COLO668 (cell line): ENCODE results near the gene HYAL2.
"Not testable (repeated sequence)": the region's sequence is repeated elsewhere in the genome, so short reads cannot be mapped to it uniquely, and the experiment has no call there.

Source experiments
- DNase-seq: peaks from one replicate; lab custom pipeline; 2025; ENCODE audit not compliant: unreplicated experiment; lab: John Stamatoyannopoulos, UW

Gene HYAL2

DNA sequence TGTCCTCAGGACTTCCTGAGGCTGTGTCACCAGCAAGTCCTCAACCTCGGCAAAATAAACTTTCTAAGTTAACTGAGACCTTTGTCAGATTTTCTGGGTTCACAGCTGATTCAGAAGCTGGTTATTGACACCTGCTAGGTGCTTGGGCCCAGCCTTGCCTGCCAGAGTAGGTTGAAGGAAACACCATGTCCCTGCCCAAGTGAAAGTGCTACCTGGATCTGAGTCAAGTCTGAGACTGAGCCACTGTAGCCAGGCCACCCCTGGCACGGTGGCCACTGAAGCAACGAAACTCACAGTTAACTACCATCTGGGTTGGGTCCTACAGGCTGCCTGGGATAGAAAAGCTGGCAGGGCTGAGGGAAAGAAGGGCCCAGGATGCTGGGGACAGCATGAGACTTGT, 8.2 kb downstream of the HYAL2 start:
- no peak for DNase-seq

DNA sequence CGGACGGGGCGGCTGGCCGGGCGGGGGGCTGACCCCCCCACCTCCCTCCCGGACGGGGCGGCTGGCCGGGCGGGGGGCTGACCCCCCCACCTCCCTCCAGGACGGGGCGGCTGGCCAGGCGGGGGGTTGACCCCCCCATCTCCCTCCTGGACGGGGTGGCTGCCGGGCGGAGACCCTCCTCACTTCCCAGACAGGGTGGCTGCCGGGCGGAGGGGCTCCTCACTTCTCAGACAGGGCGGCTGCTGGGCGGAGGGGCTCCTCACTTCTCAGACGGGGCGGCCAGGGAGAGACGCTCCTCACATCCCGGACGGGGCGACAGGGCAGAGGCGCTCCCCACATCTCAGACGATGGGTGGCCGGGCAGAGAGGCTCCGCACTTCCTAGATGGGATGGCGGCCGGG, 10.5 kb downstream of the HYAL2 start:
- not testable (repeated sequence) for DNase-seq

DNA sequence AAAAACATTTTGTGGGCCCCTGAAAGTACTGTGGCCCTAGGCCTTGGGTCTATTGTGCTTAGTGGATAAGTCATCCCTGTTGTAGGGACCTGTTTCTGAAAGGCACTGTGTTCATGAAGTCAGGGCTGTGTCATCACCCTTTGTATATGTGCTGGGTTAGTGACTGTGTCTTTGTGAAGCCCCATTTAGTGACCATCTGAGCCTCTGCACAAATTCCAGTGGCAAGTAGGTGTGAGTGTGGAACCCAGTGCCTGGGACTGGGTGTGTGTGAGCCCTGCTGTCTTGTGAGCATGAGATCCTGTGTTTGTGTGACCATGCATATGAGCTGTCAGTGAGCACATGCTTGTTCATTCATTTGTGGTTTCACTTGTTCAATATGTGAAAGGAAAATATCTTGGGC, 17.9 kb downstream of the HYAL2 start:
- DNase-seq = no peak

DNA sequence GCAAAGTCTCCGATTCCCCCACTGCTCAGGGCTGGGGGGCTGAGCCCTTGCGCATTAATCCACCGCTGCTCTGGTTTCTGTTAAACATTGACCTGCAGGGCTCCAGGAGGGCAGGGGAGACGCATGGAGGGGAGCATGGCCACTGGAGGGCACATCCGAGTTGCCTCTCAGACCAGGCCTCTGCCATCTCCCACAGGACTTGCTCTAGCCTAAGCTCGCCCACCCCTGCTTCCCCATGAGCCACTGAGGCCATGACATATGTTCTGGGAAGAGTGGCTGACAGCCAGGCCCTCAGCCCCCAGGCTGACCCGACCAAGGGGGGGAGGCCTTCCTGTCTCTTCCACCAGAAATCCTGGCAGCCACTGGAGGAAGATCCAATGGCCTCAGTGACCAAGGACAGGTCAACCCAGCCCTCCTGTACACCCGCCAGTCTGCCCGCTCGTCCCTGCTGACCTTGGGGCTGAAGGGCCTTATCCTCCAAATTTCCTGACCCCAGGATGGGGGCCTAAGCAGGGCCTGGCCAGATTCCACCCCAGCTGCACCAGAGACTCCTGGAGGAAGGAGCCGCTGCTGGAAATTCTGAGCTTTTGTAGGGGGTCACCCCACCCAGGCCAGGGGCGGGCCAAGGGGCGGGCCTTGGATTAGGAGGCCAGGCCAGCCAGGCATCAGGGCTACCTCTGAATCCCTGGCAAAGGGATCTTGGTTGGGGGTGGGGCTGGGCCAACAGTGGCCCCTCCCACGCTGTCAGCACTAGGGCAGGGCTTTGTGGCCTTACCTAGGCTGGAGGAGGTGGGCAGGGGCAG, 19.3 kb downstream of the HYAL2 start, which contains the start of gene HYAL1:
Gene HYAL1 (minus strand): TSS at position 562 of the 803 bp plus-strand sequence. CDS start 618 bp downstream, outside the sequence.
- no peak for DNase-seq

DNA sequence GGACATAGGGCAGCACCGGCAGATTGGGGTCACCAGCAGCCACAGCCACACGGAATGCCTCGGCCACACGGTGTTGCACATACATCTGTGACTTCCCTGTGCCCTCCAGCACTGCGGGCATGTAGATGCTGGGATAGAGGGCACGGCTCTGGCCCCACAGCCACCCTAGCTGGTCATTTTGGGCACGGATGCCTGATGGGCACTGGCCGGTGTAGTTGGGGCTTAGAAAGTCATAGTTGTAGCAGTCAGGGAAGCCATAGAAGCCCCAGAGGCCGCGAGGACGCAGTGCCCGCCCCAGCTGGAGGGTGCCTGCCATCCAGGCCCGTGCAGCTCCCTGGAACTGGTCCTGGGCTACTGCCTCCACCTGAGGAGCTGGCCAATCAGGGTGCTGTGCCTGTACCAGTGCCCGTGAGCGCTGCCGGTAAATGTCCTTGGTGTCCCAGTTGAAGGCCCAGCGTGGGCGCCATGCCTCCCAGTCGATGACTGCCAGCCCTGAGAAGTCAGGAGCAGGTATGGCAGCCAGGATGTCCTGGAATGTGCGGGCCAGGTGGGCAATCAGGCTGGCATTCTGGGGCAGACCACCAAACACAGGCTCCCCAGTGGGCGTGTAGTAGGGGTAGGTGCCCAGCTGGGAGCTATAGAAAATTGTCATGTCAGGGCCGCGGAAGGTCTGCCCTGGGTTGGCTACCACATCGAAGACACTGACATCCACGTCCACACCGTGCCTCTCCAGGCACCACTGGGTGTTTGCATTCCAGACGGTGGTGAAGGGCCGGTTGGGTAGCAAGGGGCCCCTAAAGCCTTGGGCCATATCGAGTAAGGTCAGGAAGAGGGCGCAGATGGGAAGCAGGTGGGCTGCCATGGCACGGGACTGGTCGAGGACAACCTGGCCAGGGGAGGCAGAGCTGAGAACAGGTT, 20.2 kb downstream of the HYAL2 start:
- no peak for DNase-seq

DNA sequence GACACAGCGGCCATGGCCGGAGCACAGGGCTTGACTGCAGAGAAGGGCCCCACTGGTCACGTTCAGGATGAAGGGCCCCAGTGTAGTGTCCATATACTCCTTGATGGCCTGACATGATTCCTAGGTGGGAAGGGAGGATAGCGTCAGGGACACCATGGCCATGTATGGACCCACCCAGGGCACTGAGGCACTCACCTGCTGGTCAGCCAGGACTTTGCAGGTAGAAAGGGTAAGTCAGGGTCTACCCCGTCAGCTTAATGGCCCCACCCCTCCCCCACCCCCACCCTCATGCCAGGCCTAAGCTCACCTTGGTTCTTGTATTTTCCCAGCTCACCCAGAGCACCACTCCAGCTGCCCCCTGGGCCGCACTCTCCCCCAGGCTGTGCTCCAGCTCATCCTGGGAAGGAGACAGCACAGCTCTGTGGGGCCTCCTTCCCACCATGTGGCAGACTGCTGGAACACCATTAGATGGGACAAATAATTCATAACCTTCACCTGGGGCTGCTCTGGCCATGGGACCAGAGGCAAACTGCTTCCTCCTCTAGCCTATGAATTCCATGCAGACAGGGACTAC, 21.8 kb downstream of the HYAL2 start:
- DNase-seq = no peak

DNA sequence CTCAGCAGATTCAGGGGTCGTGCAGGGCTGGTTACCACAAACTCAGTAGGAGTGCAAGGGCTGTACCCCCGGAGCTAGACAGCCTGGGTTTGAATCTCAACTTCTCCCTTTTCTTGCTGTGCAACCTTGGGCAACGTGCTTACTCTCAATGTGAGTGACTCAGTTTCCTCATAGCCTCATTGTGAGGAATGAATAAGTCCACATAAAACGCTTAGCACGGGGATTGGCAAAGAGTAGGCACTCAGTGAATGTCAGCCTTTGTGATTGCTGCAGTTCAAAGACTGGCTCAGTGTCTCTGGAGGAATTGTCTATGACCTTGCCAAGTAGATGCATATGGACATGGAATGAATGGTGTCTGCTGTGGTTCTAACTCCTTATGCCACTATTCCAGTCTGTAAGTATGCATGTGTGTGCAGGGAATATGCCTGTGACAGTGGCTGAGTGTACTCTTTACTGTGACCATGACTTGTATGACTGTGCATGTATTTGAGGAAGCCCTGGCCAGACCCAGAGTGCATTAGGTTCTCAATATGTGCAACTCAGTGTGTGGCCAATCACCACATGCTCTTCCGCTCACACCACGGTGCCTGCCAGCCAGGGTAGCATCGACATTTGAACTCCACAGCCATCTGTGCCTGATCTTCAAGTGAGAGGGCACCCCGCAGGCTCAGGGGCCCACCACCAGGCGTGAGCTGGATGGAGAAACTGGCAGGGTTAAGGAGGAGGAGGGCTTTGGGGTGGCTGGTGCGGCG, 22.4 kb downstream of the HYAL2 start:
- no peak for DNase-seq

DNA sequence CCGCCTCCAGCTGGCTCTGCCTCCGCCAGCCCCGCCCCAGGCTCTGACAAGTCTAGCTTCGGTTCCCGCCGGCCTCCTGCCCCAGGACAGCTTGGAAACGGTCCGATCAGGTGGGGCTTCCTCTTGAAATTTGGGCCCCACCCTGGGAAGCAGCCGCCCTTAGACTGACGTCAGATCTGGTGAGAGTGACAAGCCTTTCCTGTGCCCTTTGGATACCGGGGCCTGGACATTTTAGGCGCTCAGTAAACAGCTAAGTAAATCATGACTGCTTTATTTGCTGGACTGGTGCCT, 23.0 kb downstream of the HYAL2 start:
- DNase-seq = no peak

DNA sequence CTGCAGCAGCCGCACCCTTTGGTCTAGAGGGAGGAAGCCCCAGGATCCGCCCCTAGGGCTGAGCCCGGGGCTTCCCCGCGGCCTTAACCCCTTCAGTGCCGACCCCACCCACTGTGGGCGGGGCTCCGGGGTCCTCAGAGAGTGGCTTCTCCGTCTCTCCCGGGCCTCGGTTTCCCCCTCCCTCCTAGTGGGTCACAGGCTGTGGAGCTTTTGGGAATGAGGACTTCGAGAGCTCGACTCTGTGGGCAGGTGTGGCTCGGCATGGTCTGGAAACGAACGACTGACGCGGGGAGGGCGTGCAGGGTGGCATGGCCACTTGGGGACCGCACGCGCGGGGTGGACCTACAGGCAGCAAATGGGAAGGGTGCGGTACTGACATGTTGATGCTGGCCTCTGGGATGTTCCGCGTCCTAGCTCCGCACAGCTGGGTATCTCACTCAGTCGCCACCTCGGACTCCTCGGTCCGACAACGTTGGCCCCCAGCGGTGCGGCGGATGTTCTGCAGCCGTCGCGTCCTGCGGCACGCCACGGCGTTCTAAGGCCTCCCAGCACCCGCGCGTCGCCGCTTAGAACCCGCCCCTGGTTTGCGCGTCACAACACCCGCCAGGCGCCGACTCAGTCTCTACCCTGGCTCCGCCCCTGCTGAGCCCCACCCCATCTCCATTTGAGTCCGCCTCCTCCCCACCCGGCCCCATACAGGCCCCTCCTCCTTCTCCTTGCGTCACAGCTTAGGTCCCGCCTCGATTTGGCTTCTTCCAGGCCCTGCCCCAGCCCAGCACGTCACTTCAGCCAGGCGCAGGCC, 23.5 kb downstream of the HYAL2 start, which contains the start of the genes HYAL3 and NAA80:
Gene HYAL3 (minus strand): TSS at position 570 of the 802 bp plus-strand sequence. CDS start 3,803 bp downstream, outside the sequence.
Gene NAA80 (minus strand): TSS at position 570 of the 802 bp plus-strand sequence. CDS start 1,942 bp downstream, outside the sequence.
- peak; percentile 97 for DNase-seq

DNA sequence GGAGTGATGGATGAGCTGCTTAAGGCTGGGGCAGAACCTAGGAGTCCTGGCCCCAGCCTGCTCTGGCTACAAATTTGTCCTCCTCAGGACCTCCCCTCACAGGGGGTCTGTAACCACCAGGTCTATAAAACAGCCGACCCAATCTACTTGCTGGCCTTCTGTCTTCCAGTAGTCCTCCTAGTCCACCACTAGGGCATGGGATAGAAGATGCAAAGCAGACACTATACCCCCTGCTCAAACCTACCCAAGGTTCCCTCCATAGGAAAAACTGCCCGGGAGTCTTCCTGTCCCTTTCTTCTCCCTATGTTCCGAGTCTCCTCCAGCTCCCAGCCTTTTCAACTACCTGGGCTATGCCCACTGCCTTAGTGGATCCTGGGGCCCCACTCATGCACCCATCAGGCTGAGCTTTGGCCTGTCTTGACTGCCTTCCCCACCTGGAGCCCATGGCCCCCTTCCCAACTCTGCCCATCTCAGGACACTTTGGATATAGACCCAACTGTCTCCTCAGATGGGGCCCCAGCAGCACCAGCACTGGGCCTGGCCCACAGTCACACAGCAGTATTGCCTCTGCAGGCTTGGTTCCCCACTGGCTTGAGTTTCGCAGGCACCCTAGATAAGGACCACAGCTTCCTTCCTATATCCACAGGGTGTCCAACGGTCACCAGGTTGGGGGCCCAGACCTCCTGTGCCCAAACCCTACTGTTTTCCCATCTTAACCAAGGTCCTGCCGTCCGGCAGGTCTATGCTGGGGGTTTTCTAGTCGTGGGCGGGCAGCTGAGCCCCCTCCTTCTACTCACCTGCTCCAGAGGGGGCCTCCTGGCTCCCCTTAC, 24.4 kb downstream of the HYAL2 start:
- no peak for DNase-seq

DNA sequence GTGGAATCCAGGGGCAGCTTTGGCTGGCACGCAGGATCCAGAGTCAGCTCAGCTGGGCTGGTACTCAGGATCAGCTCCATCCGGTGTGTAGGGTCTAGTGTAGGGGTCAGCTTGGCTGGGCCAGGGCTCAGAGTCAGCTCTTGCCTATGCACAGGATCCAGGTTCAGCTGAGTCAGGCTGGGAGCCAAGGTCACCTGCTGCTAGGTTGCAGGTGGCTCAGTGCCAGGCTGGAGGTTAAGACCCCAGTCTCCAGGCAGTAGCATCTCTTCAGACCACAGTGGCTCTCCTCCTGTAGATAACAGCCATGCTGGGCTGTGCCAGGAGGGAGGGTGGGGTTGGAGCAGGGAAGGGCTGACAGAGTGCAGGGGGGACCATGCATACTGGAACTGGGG, 25.2 kb downstream of the HYAL2 start:
- no peak for DNase-seq

DNA sequence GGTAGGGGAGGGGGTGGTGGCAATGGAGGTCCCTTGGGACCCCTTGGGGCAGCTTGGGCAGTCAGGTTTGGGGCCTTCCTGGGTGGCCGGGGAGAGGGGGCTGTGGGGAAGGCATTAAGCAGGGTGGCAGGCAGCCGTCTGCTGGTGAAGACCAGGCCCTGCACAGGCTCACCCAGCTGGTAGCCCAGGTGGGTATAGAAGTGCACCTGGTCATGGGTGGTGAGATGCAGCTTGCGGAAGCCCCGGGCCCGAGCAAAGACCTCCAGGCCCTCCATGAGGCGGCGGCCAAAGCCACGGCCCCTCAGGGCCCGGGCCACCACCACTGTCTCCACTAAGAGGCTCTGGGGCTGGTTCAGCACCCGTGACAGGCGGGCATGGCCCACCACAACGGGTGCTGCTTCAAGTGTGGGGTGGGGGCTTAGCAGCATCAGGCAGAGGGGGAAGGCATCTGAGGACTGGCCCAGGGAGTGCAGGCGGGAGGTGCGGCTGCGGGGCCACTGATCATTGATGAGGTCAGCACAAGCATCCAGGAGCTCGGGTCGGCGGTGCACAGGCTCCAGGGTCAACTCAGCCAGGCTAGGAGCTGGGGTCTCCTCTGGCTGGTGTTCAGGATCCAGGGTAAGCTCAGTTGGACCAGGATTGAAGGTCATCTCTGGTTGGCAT, 25.7 kb downstream of the HYAL2 start:
- DNase-seq = no peak

DNA sequence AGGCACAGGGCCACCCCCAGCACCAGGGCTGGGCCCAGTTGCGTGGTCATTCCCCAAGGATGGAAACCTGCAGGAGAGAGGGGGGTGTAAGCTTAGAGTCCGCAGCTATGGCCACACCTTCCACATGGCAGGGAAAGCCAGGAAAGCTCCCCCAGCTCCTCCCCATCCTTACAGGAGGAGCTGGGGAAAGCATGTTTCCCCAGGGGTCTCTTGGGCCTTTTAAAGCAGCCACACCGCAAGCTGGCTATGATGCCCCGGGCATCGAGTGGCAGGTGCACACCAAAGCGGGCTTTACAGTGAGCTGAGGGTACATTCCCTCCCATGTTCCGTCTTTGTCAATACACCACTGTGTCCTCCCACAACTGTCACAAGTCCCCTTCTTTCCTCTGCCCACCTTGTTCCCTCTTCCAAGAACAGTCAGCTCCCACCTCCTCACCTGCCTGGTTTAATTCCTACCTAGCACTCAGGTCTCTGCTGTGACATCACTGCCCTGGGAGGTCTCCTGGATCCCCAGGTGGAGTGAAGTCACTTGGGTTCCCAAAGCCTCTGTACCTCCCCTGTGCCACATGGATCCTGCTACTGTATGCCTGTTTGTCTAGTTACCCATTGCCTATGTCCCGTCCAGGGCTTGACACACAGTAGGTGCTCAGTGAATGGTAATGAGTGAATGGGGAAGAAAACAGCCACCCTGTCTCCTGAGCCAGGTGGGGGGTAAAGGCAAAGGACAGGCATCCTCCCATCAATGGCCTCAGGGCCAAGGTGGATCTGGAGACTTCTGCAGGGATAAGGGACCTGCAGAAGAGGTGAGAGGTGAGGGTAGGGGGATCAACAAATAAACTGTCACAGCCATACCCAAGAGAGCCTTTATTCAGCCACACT, 26.8 kb downstream of the HYAL2 start:
- no peak for DNase-seq

DNA sequence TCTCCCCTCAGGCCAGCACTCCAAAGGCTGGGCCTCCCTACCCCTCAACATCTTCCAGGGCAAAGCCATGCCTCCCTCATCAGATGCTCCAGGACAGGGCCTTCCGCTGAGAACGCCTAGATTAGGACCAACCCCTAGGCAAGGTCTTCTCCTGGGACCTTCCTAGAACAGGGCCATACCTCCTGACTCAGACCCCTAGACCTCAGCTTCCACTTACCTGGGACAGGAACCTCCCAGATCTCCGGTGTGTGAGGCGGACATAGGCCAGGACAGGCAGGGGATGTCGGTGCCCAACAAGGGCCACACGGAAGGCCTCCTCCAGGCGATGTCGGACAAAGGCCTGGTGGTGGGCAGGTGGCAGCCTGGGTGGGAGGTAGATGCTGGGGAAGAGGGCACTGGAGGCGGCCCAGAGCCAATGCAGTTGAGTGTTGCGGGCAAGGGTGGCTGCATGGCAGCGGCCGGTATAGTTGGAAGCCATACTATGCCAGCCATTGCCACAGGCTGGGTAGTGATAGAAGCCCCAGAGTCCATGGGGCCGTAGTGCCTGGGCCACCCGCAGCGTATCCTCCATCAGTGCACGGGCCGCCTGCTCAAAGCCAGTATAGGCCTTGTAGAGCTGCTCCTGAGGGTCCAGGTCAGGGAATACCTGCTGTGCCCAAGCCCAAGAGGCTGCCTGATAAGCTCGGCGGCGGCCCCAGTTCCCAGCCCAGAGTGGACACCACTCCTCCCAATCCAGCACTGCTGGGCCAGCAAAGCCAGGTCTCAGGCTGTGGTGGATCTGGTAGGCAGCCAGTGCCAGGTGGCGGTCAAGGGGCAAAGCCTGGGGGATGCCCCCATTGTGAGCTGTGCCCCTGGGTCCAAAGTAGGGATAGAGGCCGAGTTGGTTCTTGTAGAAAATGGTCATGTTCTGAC, 27.8 kb downstream of the HYAL2 start:
- DNase-seq = no peak

DNA sequence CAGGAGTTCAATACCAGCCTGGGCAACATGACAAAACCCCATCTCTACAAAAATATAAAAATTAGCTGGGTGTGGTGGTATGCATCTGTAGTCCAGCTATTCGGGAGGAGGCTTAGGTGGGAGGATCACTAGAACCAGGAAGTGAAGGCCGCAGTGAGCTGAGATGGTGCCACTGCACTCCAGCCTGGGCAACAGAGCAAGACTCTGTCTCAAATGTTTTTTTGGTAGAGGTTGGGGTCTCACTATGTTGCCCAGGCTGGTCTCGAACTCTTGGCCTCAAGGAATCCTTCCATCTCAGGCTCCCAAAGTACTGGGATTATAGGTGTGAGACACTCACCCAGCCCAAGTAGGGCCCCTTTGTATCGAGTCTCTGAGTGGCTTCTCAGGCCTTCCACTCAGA, 28.5 kb downstream of the HYAL2 start:
- DNase-seq = no peak

DNA sequence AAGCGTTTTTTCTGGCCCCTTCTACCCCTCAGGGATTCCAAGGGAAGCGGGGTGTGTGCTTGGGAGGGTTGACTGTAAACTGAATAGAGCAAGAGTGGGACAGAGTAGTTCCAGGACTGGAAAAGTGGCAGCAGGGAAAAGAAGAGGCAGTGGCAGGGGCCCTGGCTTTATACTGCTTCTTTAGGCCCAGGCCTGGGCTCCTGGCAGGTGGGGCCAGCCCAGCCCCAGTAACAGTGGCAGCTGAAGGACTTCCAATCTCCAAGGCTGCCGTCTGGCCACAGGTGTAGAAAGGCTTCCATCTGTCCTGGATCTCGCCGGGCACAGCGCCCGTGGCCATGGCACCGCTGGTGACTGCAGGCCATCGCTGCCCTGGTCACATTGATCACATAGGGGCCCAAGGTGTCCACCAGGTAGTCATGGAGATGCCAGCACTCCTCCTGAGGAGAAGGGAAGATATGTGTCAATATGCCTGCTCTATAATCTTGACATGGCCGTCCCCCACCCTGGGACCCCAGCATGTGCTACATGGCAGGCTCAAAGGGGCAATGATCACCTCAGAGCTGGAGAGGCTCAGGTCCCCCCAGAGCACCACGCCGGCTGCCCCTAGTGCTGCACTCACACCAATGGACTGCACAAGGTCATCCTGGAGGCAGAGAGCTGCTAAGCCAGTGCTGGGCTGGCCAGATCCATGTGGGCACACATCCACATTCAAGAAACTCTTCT, 29.3 kb downstream of the HYAL2 start:
- no peak for DNase-seq
